Measurements from ENCODE around the gene ANKMY1. TPM values are rescaled to one million over a fixed set of nuclear protein-coding genes. Genes with fewer than 3 reads are reported as not detected.

ANKMY1 gene
- total and polyA plus RNA-seq, 7 experiments from 2014 or later: 7.7 to 83.4 (median 34.8) TPM

GRCh38 chr2:240508832-240509545 lies 48.8 kb downstream of the ANKMY1 start:
- peaks cover 0 to 2% (median 0%) of the 10 kb centered on the region in 11 donors for H3K9me3 Mint-ChIP-seq
- Histone ChIP-seq H3K4me3 (ENCODE audit: low read length) (no peak overlapping the region), H3K4me1 (ENCODE audit: control insufficient read depth in 2 of 2, insufficient read depth in 2 of 2, low read length in 2 of 2) (peaks cover under 1 to 2% of the 10 kb centered on the region in 2 donors), H3K27ac (ENCODE audit: low read depth, low read length) (no peak overlapping the region), H3K27me3 (ENCODE audit: control insufficient read depth in 2 of 2, insufficient read depth in 2 of 2, low read length in 2 of 2) (no peaks in the 10 kb centered on the region), H3K9me3 (ENCODE audit: control insufficient read depth in 2 of 3, low read length in 3 of 3) (no peaks in the 10 kb centered on the region), H3K36me3 (ENCODE audit: control insufficient read depth in 2 of 3, insufficient read depth in 3 of 3, low read length in 3 of 3) (peaks cover 0 to 32% (median 6%) of the 10 kb centered on the region in 3 experiments)
- peaks cover 4 to 32% (median 8%) of the 10 kb centered on the region in 5 donors for H3K36me3 Mint-ChIP-seq
- no peaks in the 10 kb centered on the region for H3K27me3 Mint-ChIP-seq
- intact Hi-C loops (cut with micrococcal nuclease): no loop called here
- no peak for DNase-seq
- H3K27ac Mint-ChIP-seq: no peak overlapping the region
- H3K4me3 Mint-ChIP-seq: no peak overlapping the region
- H3K4me1 Mint-ChIP-seq: peaks cover 3 to 13% (median 8%) of the 10 kb centered on the region in 7 donors
- POLR2A ChIA-PET: no interaction called here
- CTCF ChIA-PET: no interaction called here
- no peak for ATAC-seq

DNA sequence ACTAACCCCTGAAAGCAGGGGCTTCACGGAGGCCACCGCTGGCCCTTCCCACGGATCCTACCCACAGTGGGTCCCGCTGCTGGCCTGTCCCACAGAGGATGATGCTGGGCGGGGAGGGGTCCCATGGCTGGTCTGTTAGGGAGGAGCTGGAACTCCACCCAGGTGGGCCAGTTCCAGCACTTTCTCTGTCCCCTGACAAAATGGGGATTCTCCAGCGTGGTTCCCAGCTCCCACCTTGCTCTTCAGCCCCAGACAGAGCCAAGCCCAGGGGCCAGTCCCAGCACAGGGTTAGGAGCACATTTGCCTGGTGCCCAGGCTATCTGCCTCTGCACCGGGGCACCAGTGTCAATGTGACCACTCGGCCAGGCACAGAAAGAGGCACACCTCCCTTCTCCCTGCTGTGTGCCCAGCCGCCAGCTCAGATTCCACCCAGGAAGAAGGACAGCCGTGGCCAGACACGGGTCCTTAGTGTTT lies 50.0 kb downstream of the ANKMY1 start:
- Mint-ChIP-seq H3K27me3 (no peaks in the 10 kb centered on the region), H3K36me3 (peaks cover 4 to 35% (median 8%) of the 10 kb centered on the region in 5 donors), H3K4me3 (no peak overlapping the region), H3K27ac (no peak overlapping the region), H3K4me1 (peaks cover 0 to 4% (median 0%) of the 10 kb centered on the region in 7 donors), H3K9me3 (no peaks in the 10 kb centered on the region)
- Histone ChIP-seq H3K27ac (ENCODE audit: low read depth, low read length) (no peak overlapping the region), H3K27me3 (ENCODE audit: control insufficient read depth in 2 of 2, insufficient read depth in 2 of 2, low read length in 2 of 2) (no peaks in the 10 kb centered on the region), H3K4me3 (ENCODE audit: low read length) (no peak overlapping the region), H3K4me1 (ENCODE audit: control insufficient read depth in 2 of 2, insufficient read depth in 2 of 2, low read length in 2 of 2) (no peaks in the 10 kb centered on the region), H3K36me3 (ENCODE audit: control insufficient read depth in 2 of 3, insufficient read depth in 3 of 3, low read length in 3 of 3) (peaks cover 0 to 31% (median 6%) of the 10 kb centered on the region in 3 experiments), H3K9me3 (ENCODE audit: control insufficient read depth in 2 of 3, low read length in 3 of 3) (no peaks in the 10 kb centered on the region)
- ChIA-PET CTCF (no interaction called here), POLR2A (no interaction called here)
- DNase-seq (no peak), ATAC-seq (no peak)
- intact Hi-C loops (cut with micrococcal nuclease): no loop called here

DNA sequence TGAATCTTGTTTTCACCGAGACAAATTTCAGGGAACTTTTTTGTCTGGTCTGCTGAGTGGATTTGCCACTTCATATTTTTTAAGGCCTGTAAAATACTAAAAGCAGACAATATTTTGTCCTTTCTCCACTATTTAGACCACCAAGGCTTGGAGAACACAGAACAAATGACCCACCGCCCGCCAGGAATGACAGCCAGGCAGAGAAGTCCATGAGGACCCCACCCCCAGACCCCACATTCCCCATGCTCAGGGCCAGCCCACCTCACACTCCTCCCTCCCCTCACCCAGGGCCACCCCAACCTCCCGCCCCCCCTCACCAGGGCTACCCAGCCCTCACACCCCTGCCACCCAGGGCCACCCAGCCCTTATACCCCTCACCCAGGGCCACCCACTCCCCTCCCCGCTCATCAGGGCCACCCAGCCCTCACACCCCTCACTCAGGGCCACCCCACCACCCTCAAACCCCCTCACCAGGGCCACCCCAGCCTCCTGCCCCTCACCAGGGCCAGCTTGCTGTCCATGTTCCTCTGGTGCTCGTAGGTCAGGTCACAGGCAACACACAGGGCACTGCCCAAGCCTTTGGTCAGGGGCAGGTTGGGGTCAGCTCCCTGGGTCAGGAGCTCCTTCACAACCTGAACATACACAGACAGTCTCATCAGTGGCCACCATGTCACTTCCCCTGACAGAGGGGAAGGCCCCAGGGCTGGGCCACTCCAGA lies 50.6 kb downstream of the ANKMY1 start:
- intact Hi-C loops (cut with micrococcal nuclease): no loop called here
- Mint-ChIP-seq H3K36me3 (peaks cover 4 to 35% (median 8%) of the 10 kb centered on the region in 5 donors), H3K4me1 (peaks cover 0 to 4% (median 0%) of the 10 kb centered on the region in 7 donors), H3K27ac (no peak overlapping the region), H3K9me3 (no peaks in the 10 kb centered on the region), H3K27me3 (no peaks in the 10 kb centered on the region), H3K4me3 (no peak overlapping the region)
- no peaks in the 10 kb centered on the region for H3K9me3 ChIP-seq (ENCODE audit: control insufficient read depth in 2 of 3, low read length in 3 of 3)
- H3K27ac ChIP-seq (ENCODE audit: low read depth, low read length): no peak overlapping the region
- POLR2A ChIA-PET: no interaction called here
- H3K4me3 ChIP-seq (ENCODE audit: low read length): no peak overlapping the region
- H3K4me1 ChIP-seq (ENCODE audit: control insufficient read depth in 2 of 2, insufficient read depth in 2 of 2, low read length in 2 of 2): no peaks in the 10 kb centered on the region
- ATAC-seq (no peak), DNase-seq (no peak)
- H3K36me3 ChIP-seq (ENCODE audit: control insufficient read depth in 2 of 3, insufficient read depth in 3 of 3, low read length in 3 of 3): peaks cover 0 to 25% (median 6%) of the 10 kb centered on the region in 3 experiments
- no peaks in the 10 kb centered on the region for H3K27me3 ChIP-seq (ENCODE audit: control insufficient read depth in 2 of 2, insufficient read depth in 2 of 2, low read length in 2 of 2)
- CTCF ChIA-PET: no interaction called here

GRCh38 chr2:240506406-240507059 lies 51.3 kb downstream of the ANKMY1 start:
- no peak overlapping the region for H3K4me3 Mint-ChIP-seq
- no peaks in the 10 kb centered on the region for H3K27me3 Mint-ChIP-seq
- H3K9me3 Mint-ChIP-seq: no peaks in the 10 kb centered on the region
- H3K27ac Mint-ChIP-seq: no peak overlapping the region
- Histone ChIP-seq H3K4me1 (ENCODE audit: control insufficient read depth in 2 of 2, insufficient read depth in 2 of 2, low read length in 2 of 2) (no peaks in the 10 kb centered on the region), H3K36me3 (ENCODE audit: control insufficient read depth in 2 of 3, insufficient read depth in 3 of 3, low read length in 3 of 3) (peaks cover 0 to 18% (median 5%) of the 10 kb centered on the region in 3 experiments), H3K4me3 (ENCODE audit: low read length) (no peak overlapping the region), H3K9me3 (ENCODE audit: control insufficient read depth in 2 of 3, low read length in 3 of 3) (no peaks in the 10 kb centered on the region), H3K27me3 (ENCODE audit: control insufficient read depth in 2 of 2, insufficient read depth in 2 of 2, low read length in 2 of 2) (no peaks in the 10 kb centered on the region), H3K27ac (ENCODE audit: low read depth, low read length) (no peak overlapping the region)
- H3K36me3 Mint-ChIP-seq: peaks cover 4 to 35% (median 8%) of the 10 kb centered on the region in 5 donors
- ATAC-seq (no peak), DNase-seq (no peak)
- intact Hi-C loops (cut with micrococcal nuclease): no loop called here
- H3K4me1 Mint-ChIP-seq: peaks cover 0 to 4% (median 0%) of the 10 kb centered on the region in 7 donors
- ChIA-PET CTCF (no interaction called here), POLR2A (no interaction called here)

- no peaks in the 10 kb centered on the region for H3K27me3 Mint-ChIP-seq
- no peaks in the 10 kb centered on the region for H3K9me3 ChIP-seq (ENCODE audit: control insufficient read depth in 2 of 3, low read length in 3 of 3)
- no peak overlapping the region for H3K4me3 ChIP-seq (ENCODE audit: low read length)
- no peaks in the 10 kb centered on the region for H3K27me3 ChIP-seq (ENCODE audit: control insufficient read depth in 2 of 2, insufficient read depth in 2 of 2, low read length in 2 of 2)
- ChIA-PET CTCF (no interaction called here), POLR2A (no interaction called here)
- no peak for ATAC-seq
- peaks cover 4 to 41% (median 13%) of the 10 kb centered on the region in 5 donors for H3K36me3 Mint-ChIP-seq
- H3K4me1 ChIP-seq (ENCODE audit: control insufficient read depth in 2 of 2, insufficient read depth in 2 of 2, low read length in 2 of 2): no peaks in the 10 kb centered on the region
- peaks cover 0 to 16% (median 0%) of the 10 kb centered on the region in 3 experiments for H3K36me3 ChIP-seq (ENCODE audit: control insufficient read depth in 2 of 3, insufficient read depth in 3 of 3, low read length in 3 of 3)
- intact Hi-C loops (cut with micrococcal nuclease): no loop called here
- H3K4me3 Mint-ChIP-seq: no peak overlapping the region
- peaks cover 0 to 4% (median 0%) of the 10 kb centered on the region in 7 donors for H3K4me1 Mint-ChIP-seq
- no peak for DNase-seq
- H3K9me3 Mint-ChIP-seq: no peaks in the 10 kb centered on the region
- H3K27ac ChIP-seq (ENCODE audit: low read depth, low read length): no peak overlapping the region
- H3K27ac Mint-ChIP-seq: no peak overlapping the region
These were observed 51.9 kb downstream of the ANKMY1 start for GRCh38 chr2:240505910-240506309.

- ChIA-PET CTCF (no interaction called here), POLR2A (no interaction called here)
- Mint-ChIP-seq H3K4me1 (peaks cover 0 to 1% (median 0%) of the 10 kb centered on the region in 7 donors), H3K36me3 (peaks cover 2 to 46% (median 19%) of the 10 kb centered on the region in 5 donors), H3K27me3 (no peaks in the 10 kb centered on the region), H3K4me3 (no peak overlapping the region), H3K27ac (no peak overlapping the region), H3K9me3 (no peaks in the 10 kb centered on the region)
- intact Hi-C loops (cut with micrococcal nuclease): no loop called here
- no peaks in the 10 kb centered on the region for H3K27me3 ChIP-seq (ENCODE audit: control insufficient read depth in 2 of 2, insufficient read depth in 2 of 2, low read length in 2 of 2)
- ATAC-seq (no peak), DNase-seq (no peak)
- H3K36me3 ChIP-seq (ENCODE audit: control insufficient read depth in 2 of 3, insufficient read depth in 3 of 3, low read length in 3 of 3): peaks cover 0 to 26% (median 0%) of the 10 kb centered on the region in 3 experiments
- H3K4me3 ChIP-seq (ENCODE audit: low read length): no peak overlapping the region
- no peaks in the 10 kb centered on the region for H3K9me3 ChIP-seq (ENCODE audit: control insufficient read depth in 2 of 3, low read length in 3 of 3)
- no peak overlapping the region for H3K27ac ChIP-seq (ENCODE audit: low read depth, low read length)
- H3K4me1 ChIP-seq (ENCODE audit: control insufficient read depth in 2 of 2, insufficient read depth in 2 of 2, low read length in 2 of 2): no peaks in the 10 kb centered on the region
These were observed 53.9 kb downstream of the ANKMY1 start for GRCh38 chr2:240503848-240504247.

All from naive thymus-derived CD4-positive, alpha-beta T cell (primary cell).